ENCODE data around the gene HTR3B.
A peak's percentile ranks its signal among the peaks of the same experiment; 100 is the strongest.
"Not testable (repeated sequence)": the region's sequence is repeated elsewhere in the genome, so short reads cannot be mapped to it uniquely, and the experiment has no call there.

Gene HTR3B, protein sequence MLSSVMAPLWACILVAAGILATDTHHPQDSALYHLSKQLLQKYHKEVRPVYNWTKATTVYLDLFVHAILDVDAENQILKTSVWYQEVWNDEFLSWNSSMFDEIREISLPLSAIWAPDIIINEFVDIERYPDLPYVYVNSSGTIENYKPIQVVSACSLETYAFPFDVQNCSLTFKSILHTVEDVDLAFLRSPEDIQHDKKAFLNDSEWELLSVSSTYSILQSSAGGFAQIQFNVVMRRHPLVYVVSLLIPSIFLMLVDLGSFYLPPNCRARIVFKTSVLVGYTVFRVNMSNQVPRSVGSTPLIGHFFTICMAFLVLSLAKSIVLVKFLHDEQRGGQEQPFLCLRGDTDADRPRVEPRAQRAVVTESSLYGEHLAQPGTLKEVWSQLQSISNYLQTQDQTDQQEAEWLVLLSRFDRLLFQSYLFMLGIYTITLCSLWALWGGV

DNA sequence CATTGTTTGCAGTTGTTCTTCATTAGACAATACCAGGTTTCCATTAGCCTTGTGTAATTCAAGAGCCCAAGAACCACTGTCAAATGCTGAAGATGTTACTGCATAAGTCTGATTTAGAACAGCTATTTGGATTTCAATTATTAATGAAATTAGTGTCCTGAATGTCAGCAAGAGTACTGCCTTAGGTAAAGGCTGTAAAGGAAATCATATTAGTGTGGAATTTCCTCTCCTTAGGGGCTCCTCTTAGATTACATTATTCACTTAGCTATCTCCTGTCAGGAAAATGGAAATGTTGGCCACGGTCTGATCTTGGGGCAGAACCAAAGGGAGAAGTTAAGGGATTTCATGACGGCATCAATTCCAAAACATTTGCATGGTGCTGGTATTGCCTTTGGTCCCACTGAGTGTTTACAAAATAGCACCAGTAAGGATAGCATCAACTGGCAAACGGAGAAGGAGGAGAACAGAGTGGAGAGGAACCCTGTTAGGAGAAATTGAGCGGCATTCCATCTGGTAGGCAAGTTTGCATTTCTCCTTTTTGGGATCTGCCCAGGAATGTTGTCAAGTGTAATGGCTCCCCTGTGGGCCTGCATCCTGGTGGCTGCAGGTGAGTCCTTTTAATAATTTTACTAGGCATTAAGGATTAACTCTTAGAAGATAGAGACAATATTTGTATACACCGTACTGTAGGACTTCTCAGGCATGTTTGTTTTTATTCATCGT is at the start of gene HTR3B:
Gene HTR3B (plus strand): TSS at position 418 of the 723 bp plus-strand sequence. CDS start 138 bp downstream, at position 556.
- DNase-seq, result no peak

DNA sequence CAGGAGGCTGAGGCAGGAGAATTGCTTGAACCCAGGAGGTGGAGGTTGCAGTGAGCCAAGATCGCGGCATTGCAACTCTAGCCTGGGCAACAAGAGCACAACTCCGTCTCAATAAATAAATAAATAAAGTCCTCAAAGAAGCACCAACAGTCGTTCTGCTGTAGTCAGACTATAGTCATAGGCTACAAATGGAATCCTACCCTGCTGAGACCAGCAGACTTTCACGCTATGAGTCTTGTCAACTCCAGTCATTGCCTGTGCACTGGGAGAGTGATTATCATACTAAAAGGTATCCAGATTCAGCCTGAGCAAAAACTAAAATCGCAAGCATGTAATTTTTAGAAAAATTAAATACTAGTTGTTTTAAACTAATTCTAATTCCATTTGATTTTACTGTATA is 48.8 kb upstream of the HTR3B start:
- DNase-seq, result no peak

DNA sequence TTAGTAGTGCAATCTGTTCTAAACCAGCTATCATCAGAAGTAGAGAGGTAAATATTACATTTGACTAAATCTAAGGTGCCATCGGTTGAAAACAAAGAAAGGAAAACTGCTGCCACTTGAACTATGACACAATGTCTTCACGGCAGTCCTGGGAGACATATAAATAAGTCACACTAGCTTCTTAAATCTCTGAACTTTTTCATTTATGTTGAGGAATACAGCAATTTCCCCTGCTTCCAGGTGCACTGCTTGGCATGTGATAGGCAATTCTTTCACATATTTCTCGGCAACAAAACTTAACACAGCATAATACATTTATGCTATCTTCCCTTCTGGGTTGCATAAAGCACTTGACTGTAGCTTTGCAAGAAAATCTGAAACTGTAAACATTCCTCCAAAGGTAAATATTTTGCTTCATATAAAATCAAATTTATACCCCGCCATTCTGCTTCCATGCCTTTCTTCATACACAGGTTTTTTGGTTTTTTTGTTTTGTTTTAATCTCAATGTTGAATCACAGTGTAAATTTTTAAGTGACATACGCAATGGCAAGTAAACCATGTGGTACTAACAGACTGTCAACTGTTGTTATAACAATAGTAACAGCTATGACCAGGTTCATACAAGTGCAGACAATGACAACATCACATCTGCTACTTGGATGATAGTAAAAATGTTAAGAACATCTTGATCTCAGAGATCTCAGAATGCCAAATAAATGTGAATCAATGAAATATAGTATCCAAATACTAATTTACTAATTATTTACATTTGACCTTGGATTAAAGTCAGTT is 47.4 kb upstream of the HTR3B start:
- DNase-seq, result no peak

DNA sequence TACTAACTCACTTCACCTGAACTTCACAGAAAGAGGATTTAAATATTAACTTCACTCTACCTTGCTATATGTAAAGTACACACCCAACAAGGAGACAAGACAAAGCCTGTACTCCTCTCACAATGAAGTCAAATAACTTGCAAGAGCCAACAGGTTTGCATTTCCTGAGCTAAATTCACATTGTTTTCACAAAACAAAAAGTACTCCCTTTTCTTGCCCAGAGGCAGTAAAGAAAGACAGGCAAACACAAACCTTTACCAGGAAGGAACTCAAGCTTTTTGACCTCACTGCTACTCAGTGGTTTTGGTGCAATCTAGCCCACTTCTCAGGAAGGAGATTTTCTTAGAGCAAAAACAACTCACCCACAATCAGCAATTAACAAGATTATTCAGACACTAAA is 44.9 kb upstream of the HTR3B start:
- no peak for DNase-seq

DNA sequence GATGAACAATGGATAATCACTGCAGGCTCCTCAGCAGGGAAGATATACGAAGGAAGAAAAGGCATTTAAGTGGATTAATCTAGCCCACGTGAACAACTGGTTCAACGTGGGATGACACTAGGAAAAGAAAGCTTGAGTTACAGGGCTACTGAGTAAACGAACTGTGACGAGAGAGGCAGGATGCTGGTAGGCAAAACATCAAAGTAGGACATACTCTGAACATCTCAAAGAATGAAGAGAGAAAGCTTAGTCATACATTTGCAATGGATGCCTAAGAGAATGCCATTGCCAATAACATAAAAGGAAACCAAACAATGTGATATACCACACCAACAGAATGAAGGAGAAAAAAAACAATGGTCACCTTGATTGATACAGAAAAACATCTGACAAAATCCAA is 42.2 kb upstream of the HTR3B start:
- DNase-seq, result no peak

DNA sequence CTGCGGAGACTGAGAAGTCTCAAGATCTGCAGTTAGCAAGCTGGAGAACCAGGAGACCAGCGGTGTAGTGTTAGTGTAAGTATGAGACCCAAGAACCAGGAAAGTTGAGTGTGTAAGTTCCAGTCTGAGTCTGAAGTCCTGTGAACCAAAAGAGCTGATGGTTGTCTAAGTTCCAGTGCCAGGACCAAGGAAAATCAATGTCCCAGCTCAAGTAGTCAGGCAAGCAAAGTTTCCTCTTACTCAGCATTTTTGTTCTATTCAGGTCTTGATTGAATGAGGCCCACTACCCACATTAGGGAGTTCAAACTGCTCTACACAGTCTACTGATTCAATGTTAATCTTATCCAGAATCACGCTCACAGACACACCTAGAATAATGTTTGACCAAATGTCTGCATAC is 40.2 kb upstream of the HTR3B start:
- DNase-seq, result no peak

DNA sequence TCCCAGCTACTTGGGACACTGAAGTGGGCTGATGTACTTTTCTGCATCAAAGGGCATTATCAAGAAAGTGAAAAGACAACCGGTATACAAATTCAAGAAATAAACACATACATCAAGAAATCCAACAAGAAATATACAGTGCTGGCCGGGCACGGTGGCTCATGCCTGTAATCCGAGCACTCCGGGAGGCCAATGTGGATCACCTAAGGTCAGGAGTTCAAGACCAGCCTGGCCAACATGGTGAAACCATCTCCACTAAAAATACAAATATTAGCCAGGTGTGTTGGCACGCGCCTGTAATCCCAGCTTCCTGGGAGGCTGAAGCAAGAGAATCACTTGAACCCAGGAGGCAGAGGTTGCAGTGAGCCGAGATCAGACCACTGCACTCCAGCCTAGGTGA is 38.7 kb upstream of the HTR3B start:
- DNase-seq, result no peak

DNA sequence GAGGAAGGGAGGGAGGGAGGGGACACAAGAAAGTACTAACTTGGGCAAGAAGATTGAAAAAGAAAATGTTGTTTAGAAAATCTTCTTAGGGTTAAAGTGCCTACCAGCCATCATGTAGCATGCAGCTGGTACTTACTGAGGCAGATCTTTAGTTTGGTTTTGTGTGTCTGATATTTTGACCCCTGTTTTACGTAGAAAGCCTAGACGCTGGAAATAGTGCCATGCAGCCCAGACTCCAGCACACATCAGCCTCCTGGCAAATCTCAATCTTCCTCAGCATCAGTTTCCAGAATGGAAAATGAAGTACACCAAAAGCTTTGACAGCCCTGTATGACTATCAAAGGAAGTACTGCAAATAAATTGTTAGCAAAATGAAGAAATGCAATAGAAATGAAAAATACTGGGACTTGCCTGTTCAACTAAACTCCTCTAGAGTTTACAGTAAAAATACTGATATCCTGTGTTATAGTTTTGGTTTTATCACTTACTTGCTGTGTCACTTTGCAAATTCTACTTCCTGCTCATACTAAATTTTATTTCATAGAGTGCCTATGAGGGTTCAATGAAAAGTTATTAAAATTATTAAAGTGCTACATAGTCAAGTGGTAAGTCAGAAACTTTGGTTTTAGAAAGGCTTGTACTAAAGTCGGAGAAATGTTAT is 36.6 kb upstream of the HTR3B start:
- no peak for DNase-seq

DNA sequence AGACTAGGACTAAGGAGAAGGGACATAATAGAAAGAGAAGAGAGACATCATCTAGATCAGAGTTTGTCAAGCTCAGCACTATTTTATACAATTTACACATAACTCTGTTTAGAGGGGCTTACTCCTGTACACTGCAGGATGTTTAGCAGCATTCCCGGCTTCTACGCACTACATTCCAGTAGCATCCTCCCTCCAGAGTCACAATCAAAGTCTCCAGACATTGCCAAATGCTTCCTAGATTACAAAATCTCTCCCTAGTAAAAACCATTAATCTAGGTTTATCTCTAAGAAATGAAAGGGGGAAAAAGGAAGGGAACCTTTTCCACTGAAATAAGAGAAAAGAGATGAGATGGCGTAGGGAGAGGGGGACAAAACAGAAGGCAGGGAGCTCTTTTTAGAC is 33.3 kb upstream of the HTR3B start:
- DNase-seq, result no peak

DNA sequence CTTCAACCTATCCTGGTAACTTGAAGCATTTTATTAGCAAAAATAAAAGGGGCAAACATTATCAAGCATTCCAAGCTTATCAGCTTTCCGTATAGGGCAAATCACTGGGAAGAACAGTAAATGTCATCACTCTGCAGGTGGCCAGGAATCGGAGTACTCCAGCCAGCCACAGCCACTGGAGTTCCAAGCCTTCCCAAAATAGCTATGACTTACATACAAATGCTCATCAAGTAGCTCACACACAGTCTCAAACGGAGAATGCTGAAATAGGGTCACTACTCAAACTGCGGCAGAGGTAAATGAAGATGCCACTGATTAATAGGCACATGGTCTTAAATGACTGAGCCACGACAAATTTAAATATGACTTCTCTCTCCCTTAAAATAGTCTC is 31.4 kb upstream of the HTR3B start:
- no peak for DNase-seq

DNA sequence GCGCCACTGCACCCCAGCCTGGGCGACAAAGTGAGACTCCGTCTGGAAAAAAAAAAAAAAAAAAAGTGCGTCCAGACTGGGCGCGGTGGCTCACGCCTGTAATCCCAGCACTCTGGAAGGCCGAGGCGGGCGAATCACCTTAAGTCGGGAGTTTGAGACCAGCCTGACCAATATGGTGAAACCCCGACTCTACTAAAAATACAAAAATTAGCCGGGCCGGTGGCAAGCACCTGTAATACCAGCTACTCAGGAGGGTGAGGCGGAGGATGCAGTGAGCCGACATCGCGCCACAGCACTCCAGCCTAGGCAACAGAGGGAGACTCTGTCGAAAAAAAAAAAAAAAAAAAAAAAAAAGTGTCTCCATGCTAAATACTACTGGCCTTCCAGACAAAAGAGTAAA is 30.5 kb upstream of the HTR3B start:
- no peak for DNase-seq

DNA sequence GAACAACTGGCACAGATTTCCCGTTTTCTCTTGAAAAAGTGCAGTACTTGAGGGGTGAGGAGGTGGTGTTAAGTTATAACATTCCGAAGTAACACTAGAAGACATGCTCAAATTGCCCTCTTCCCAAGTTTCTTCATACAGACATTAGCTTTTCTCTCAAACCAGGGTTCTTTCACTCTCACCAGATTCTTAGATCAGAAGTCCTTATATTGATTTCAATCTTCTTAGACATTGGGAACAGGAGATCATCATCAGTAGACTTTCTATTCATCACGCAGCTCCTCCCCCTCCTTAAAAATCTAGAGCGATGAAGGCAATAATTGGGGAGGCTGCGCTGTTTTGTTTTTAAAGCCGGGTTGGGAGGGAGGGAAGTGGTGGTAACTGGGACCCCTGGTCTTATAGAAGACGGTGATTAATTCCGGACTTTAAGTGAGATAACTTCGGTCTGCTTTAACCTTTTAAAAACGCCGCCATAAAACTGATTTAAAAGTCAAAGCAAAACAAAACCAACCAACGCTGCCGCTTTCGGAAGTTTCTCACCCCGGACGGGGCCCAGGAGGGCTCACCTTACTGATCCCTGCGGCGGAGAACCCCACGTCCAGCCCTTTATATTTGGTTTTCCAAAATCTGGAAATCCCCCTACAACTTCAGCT is 29.9 kb upstream of the HTR3B start:
- no peak for DNase-seq

DNA sequence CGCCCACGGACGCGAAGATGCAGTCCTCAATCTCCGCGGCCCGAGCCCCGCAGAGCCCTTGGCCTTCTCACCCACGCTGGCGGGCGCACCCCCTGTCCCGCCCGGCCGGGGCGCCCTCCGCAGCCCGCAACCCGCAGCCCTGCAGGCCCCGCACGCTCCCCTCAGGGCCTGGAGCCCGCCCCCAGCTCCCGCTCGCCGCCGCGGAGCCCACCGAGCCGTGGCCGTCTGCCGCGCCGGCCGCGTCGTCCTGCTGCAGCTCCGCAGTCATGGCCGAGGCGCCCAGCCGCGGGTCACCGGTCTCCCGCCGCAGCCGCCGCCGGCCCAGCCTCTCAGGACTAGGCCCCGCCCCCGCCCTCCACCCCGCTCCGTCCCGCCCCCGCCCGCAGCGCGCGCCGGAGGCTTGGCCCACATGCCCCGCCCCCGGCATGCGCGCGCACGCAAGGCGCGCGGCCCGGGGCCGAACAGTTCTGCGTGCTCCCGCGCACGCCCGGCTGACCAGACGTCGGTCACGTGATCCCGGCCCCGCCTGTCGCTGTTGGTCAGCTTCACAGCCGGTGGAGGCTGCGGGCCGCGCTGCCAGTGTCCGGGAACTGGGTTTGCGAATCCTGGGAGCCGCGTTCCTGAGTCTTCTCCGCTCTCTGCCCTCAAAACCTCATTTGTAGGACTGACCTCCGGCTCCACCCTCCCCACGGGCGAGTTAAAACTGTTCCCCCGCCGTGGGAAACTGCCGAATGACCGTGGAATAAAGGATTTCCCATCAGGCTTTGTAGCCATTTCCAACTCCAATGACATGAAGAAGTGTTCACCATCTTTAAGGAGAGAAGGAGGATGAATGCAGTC is 29.1 kb upstream of the HTR3B start, which contains the start of gene USP28:
Gene USP28 (minus strand): TSS at position 339 of the 840 bp plus-strand sequence. CDS start 71 bp downstream, at position 268.
- DNase-seq, result peak; percentile 57

DNA sequence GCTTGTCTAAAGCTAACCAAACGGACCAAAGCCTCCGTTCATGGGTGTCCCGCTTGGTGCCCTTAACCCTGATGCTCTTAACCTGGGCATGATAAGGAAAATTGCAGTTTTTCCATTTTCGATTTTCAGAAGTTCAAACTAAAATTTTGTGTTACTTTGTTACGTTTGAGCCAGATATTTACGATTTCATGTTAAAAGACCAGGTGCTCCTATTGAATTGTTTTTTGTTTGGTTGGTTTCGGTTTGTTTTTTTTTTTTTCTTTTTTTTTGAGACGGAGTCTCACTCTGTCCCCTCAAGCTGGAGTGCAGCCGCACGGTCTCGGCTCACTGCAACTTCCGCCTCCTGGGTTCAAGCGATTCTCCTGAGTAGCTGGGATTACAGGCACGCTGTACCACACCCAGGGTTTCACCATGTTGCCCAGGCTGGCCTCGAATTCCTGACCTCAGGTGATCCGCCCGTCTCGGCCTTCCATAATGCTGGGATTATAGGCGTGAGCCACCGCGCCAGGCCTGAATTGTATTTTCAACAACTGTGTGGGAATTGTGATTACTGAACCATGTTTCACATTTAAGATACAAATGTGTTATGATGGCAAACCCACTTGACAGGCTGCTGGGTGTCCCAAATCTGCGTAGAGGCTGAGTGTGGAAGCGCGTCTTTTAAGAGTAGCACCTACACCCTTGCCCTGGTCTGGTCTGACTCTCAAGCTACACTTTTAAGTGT is 28.4 kb upstream of the HTR3B start:
- no peak for DNase-seq

DNA sequence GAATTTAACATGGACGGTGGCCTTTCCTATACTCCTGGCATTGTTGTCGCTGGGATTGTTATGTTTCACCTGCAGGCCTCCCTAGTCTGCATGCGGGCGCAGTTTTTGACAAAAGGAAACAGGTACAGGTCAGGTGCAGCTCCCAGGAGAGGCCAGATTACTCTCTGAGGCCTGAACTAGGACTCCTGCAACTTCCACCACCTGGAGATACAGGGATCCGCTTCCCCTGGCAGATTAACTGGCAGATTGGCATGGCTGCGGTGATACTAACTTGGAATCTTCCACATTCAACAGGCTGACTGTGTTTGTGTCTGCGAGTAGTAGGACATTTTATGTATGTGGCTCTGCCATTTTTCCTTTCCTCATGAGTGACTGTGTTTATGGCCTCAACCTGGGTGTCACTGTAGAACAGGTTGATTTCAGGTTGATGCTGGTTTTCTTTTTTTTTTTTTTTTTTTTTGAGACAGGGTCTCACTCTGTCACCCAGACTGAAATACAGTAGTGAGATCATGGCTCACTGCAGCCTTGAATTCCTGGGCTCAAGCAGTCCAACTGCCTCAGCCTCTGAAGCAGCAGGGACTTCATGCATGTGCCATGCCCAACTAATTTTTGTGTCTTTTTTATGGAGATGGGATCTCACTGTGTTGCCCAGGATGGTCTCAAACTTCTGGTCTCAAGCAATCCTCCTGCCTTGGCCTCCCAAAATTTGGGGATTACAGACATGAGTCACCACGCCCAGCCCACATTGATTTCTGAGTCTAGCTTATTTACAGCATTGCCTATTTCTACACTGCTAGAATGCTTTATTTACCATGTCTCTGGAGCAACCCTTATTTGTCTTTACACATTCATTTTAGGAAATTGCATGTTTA is 27.6 kb upstream of the HTR3B start:
- no peak for DNase-seq

DNA sequence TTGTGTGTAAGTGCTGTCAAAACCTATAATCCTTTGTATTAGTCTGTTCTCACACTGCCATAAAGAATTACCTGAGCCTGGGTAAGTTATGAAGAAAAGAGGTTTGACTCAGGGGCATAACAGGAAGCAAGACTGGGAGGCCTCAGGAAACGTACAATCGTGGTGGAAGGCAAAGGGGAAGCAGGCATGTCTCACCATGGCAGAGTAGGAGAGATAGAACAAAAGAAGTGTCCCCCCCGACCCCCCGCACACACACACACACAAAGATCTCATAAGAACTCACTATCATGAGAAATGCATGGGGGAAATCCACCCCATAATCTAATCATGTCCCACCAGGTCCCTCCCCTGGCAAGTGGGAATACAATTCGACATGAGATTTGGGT is 26.9 kb upstream of the HTR3B start:
- DNase-seq, result no peak

DNA sequence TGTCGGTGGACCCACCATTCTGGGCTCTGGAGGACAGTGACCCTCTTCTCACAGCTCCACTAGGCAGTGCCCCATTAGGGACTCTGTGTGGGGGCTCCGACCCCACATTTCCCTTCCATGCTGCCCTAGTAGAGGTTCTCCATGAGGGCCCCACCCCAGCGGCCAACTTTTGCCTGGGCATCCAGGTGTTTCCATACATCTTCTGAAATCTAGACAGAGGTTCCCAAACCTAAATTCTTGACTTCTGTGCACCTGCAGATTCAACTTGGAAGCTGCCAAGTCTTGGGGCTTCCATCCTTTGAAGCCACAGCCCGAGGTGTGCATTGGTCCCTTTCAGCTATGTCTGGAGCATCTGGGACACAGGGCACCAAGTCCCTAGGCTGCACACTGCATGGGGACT is 25.1 kb upstream of the HTR3B start:
- DNase-seq, result not testable (repeated sequence)

DNA sequence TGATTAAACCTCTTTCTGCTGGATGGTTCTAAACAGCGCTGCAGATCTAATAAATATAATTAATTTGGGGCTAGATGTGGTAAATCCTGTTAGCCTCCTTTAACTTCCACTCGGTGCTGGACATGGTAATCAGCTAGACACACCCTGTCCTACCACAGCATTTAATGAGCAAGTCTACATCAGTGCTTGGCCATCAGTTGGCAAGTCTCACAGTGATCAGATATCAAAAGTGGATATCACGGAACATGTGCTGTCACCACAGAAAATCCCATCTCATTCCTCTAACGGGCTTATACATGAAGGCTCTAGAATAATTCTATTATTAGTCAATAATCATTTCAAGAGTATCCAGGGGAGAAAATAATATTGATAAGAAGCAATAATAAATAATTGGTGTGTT is 23.6 kb upstream of the HTR3B start:
- no peak for DNase-seq

DNA sequence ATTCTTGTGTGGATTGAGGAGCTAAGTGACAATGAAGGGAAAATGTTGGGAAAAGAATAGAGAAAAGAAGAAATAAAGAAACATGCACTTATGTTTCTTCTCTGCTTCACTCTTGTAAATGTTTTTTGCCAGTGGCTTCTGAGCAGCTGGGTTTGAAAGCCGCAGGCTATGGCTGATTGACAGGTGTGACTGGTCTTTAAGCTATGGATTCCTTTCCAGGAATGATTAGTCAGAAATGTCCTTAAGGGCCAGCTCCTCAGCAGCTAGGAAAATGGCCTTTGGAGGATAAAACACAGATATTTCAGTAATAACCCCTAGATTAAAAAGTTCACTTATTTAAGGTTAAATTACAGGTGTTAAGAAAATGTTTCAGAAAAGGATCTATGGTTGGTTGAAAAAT is 22.7 kb upstream of the HTR3B start:
- no peak for DNase-seq

DNA sequence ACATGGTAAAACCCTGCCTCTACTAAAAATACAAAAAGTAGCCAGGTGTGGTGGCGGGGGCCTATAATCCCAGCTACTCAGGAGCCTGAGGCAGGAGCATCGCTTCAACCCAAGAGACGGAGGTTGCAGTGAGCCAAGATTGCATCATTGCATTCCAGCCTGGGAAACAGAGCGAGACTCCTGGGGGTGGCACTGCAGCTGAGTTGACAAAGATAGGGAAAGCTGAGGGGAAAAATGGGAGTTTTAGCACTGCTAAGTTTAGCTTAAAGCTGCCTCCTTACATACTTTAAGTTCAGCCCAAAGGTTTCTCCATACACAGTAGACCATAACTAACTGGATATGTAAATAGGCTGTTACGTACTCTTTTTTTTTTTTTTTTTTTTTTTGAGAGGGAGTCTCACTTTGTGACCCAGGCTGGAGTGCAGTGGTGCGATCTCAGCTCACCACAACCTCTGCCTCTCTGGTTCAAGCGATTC is 20.2 kb upstream of the HTR3B start:
- DNase-seq, result no peak
